ENCODE measurements around the gene TMEM109.

GRCh38 chr11:60932605-60933356 lies 18.8 kb downstream of the TMEM109 start:
- TF ChIP-seq POLR2A (IDR thresholded peaks at IDR 0.05; ENCODE audit: low read length) (no peak), GATA1 (IDR thresholded peaks at IDR 0.05; ENCODE audit: low read depth, low read length) (no peak)
